Activated naive CD8-positive, alpha-beta T cell treated with anti-CD3 and anti-CD28 coated beads, Interleukin-2, amount 50 U/mL, for 16 hours (primary cell): ENCODE measurements around the gene CNTNAP5.
"Not testable (repeated sequence)": the region's sequence is repeated elsewhere in the genome, so short reads cannot be mapped to it uniquely, and the experiment has no call there.

ENCODE experiments used
- DNase-seq: peaks from one replicate; pipeline ENCODE4 v3.0.0-alpha.2; 2020; ENCODE audit warnings: low read depth, low spot score

Gene CNTNAP5

DNA sequence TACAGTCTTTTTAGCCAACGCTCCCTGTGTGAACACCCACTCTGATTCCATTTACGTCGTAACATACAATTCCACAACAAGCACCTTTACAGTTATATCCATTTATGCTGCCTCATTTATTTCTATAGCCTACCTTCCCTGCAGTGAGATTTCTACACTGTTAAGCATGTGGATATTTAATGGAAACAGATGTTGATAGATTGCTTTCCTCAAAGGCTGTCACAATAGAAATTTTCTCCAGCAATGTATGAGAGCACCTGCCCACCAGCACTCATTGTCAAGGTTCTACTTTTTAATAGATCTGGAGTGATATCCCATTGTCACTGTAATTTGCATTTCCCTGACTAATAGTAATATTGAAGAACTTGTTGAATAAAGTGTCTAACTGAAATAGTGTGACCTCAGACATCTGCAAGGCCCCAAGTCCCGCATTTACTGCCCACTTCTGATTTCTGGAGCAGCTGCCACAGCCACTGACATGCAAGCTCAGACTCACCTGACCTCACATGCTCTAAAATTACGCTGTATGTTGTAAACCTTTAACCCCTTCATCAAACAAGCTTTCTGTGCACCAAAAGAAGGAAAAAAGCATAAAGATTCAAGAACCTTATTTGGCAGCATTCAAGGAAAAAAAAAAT lies 295.1 kb downstream of the CNTNAP5 start:
- DNase-seq, result no peak

GRCh38 chr2:124323321-124323720 lies 298.2 kb downstream of the CNTNAP5 start:
- no peak for DNase-seq

GRCh38 chr2:124325667-124326440 lies 300.8 kb downstream of the CNTNAP5 start:
- no peak for DNase-seq

GRCh38 chr2:124327303-124327702 lies 302.2 kb downstream of the CNTNAP5 start:
- no peak for DNase-seq

- no peak for DNase-seq
These were observed 303.3 kb downstream of the CNTNAP5 start for GRCh38 chr2:124328397-124328796.

DNA sequence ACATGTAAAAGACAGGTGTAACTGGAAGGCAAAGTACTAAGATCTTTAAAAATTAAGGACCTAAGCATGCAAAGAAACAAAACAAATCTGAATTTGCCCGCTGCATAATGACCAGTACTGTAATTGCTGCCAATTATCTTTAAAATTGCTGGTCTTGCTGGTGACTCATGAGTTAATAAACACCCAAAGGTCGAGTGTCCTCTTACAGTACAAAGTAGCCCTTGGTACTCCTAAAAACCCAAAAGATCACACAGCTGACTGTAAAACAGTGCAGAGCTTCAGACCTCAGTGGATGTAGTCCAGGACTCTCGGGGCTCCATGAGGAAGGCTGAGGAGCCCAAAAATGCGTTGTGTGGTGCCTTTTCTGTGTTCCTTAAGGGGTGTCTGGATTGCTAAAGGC lies 308.7 kb downstream of the CNTNAP5 start:
- DNase-seq, result no peak

- DNase-seq, result no peak
These were observed 310.0 kb downstream of the CNTNAP5 start for GRCh38 chr2:124335058-124335457.

DNA sequence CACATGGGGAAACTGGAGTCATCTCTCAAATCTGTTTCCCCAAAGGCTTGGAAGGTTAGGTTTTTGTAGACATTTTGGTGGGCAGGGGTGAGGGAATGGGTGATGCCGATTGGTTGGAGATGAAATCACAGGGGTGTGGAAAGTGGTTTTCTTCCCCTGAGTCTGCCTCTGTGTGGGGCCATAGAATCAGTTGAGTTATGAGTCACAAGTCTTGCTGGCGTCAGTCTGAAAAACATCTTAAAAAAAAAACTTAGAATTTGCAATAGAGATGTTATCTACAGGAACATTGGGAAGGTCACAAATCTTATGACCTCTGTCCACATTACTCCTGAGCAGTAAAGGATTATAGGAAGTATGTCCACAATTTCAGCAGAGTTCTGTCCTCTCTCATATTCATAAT lies 314.6 kb downstream of the CNTNAP5 start:
- no peak for DNase-seq

GRCh38 chr2:124343827-124344498 lies 318.9 kb downstream of the CNTNAP5 start:
- DNase-seq, result no peak

- DNase-seq, result no peak
These were observed 322.1 kb downstream of the CNTNAP5 start for GRCh38 chr2:124347209-124347608.

DNA sequence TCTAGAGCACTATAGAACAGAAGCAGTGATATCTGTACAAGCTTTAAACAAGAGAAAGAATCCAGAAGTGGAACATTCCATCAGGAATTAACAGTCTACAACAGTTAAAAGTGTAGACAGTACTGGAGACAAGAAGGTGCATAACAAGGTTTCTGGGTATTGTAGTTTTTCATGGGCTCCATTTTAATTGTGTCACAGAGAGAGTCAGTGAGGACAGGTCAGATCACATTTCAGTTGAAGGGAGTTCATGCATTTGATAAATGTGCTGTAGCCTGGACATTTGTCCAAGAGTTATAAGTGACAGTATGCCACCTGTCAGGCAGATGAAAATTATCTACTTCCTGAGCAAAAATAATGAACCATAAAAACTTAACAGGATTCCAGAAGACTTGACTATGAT lies 328.6 kb downstream of the CNTNAP5 start:
- no peak for DNase-seq

DNA sequence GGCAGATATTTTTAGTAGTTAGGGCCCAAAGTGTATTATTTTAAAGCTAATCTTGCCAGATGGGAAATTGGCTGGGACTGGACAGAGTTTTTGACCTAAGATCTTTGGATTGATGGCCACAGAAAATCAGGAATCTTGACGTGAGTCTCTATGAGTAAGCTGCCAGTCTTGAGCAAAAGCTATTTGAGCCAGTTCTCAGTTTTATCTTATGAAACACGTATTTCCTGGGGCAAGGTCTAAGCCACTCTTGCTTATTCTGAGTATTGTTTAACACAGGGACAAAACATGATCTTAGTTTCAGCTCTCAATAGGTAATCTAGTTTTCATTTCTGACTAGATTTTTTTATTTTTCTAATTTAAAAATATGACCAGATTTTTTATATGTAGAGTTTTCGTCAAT lies 329.4 kb downstream of the CNTNAP5 start:
- no peak for DNase-seq

DNA sequence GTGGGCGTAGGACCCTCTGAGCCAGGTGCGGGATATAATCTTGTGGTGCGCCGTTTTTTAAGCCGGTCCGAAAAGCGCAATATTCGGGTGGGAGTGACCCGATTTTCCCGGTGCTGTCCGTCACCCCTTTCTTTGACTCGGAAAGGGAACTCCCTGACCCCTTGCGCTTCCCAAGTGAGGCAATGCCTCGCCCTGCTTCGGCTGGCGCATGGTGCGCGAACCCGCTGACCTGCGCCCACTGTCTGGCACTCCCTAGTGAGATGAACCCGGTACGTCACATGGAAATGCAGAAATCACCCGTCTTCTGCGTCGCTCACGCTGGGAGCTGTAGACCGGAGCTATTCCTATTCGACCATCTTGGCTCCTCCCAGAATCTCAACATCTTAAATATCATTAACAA lies 336.9 kb downstream of the CNTNAP5 start:
- not testable (repeated sequence) for DNase-seq

GRCh38 chr2:124369181-124369580 lies 344.1 kb downstream of the CNTNAP5 start:
- no peak for DNase-seq

DNA sequence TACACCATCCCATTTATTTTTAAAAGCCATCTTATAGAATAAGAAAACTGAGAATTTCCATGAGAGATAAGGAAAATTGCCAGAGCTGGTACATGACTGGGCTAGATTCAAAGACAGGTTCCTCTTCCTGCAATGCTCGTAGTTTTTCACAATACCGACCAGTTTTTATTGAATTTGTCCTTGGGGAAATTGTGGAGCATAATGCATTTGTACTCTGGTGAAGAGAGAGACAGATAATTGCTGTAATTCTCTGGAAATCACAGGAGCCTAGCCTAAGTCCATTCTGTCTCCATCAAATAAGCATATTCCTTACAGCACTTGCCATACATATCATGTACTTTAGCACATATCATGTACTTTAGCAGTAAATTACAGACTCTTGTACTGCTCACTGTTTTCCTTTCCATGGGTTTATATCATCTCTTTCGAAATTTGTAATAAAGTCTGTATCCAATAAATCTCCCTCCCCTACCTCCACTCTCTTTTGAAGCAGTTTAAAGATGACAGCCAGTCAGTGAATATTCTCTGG lies 355.2 kb downstream of the CNTNAP5 start:
- no peak for DNase-seq

- no peak for DNase-seq
These were observed 357.1 kb downstream of the CNTNAP5 start for GRCh38 chr2:124382067-124382618.

DNA sequence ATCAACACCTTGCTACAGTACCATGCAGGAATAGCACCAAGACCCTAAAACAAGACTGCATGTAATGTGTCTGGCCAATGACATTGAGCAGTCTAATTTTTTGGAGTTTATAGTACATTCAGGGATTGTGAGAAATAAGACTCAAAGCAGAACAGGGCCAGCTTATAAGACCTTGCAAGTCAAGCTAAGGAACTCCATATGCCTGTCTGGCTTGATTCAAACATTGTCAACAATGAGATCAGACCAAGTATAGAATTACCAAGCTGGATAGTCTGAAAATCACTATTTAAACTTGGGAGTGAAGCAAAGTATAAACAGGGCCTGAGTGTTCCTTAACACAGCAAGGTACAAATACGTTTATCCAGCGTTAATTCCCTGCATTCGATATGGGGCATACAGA lies 370.9 kb downstream of the CNTNAP5 start:
- DNase-seq, result no peak

- DNase-seq, result no peak
These were observed 377.2 kb downstream of the CNTNAP5 start for GRCh38 chr2:124402274-124402673.

DNA sequence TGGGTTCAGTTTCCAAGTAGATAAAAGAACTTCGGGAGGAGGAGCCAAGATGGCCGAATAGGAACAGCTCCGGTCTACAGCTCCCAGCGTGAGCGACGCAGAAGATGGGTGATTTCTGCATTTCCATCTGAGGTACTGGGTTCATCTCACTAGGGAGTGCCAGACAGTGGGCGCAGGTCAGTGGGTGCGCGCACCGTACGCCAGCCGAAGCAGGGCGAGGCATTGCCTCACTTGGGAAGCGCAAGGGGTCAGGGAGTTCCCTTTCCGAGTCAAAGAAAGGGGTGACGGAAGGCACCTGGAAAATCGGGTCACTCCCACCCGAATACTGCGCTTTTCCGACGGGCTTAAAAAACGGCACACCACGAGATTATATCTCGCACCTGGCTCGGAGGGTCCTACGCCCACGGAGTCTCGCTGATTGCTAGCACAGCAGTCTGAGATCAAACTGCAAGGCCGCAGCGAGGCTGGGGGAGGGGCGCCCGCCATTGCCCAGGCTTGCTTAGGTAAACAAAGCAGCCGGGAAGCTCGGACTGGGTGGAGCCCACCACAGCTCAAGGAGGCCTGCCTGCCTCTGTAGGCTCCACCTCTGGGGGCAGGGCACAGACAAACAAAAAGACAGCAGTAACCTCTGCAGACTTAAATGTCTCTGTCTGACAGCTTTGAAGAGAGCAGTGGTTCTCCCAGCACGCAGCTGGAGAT lies 382.9 kb downstream of the CNTNAP5 start:
- DNase-seq, result not testable (repeated sequence)

DNA sequence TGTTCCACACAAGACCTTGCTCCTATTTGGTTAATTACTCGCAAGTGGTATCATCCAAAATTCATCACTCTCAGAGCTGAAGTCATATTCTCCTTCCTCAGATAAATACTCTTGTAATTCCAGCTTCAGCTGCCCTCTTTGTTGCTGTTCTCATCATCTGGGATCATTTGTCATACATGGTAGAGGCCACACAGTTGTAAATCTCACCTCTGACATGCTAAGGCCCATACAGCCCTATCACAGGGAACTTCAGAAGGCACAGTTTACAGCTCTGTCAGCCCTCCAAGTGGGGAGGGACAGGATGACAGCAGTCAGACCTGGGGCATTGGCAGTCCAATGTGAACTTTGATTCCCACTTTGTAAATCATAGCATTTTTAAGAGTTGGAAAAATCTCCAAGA lies 399.0 kb downstream of the CNTNAP5 start:
- DNase-seq, result no peak

DNA sequence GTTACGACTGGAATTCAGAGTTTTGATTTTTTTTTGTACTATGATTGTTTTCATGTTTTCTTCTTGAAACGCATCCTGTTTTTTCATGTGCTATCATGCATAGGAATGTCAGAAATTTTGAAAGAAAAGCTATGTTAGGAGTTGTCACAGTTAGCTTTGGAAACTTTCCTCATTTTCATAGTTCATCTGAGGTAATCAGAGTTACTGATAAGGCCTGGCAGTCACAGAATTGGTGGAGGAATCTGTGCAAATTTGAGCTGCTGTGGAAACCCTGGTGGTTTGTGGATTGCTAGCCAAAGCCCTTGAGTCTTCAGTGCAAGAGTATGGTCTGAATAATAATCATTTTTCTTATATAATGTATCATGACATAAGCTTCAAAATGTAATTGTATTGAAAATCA lies 401.0 kb downstream of the CNTNAP5 start:
- no peak for DNase-seq

DNA sequence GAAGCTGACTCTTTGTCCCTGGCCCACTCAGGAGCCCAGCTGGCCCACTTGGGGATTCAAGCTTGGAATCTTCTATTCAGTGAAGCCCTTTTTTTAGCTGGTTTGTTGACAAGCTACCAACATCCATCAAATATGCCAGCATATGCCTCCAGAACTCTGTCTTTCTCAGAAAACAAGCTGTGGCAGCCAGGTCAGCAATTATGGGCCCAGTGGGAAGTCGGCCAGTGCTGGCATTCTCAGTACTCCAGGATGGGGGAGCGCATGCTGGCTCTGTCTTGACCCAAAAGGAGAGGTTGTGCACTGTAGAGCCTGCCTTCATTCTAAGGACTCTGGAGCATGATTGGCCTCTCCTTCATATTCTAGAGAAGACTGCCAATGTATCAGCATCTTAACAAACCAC lies 401.5 kb downstream of the CNTNAP5 start:
- no peak for DNase-seq
